AG04449 (cell line): Measurements from ENCODE around the gene PDE4B.

Experiments used
- CTCF ChIA-PET: fragments of 350-600 bp; formaldehyde crosslinking; extraction: SDS; loops from one replicate; lab custom pipeline; 2021; ENCODE audit warnings: antibody characterized with exemption; lab: Yijun Ruan, JAX
- POLR2A ChIA-PET: fragments of 400-600, 350-600 bp; formaldehyde crosslinking; extraction: SDS; loops from one replicate; lab custom pipeline; 2020; ENCODE audit warnings: antibody characterized with exemption, inconsistent platforms; lab: Yijun Ruan, JAX
- DNase-seq: peaks from one replicate; pipeline ENCODE4 v3.0.0-alpha.2; 2010; ENCODE audit warnings: low read depth, low spot score
- H3K4me3 ChIP-seq: 2 replicates; pipeline ENCODE4 v1.5.1; 2011; ENCODE audit warnings: low read depth, mild to moderate bottlenecking, control low read depth, low read length
- CTCF ChIP-seq: IDR thresholded peaks from one replicate; pipeline ENCODE4 v1.5.1; 2011; ENCODE audit warnings: mild to moderate bottlenecking, moderate library complexity, low read length, control low read depth, inconsistent platforms; ENCODE audit not compliant: insufficient read depth; ENCODE audit errors: missing control alignments

Gene PDE4B

GRCh38 chr1:65971547-65971946, 178.9 kb downstream of the PDE4B start:
- no peak overlapping the region for H3K4me3 ChIP-seq
- TF ChIP-seq CTCF, result no peak
- ChIA-PET POLR2A (no interaction called here), CTCF (interaction anchor here (1.1 to 1.8 kb wide), 2 partner anchors 13 to 271 kb away, joined by 3 to 10 read pairs; no protein-coding TSS in a partner anchor)
- DNase-seq, result no peak

DNA sequence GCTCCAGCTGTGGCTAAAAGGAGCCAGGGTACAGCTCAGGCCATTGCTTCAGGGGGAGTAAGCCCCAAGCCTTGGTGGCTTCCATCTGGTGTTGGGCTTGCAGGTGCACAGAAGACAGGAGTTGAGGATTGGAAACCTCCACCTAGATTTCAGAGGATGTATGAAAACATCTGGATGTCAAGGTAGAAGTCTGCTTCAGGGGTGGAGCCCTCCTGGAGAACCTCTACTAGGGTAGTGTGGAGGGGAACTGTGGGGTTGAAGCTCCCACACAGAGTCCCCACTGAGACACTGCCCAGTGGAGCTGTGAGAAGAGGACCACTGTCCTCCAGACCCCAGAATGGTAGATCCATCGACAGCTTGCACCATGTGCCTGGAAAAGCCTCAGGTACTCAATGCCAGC, 183.0 kb downstream of the PDE4B start:
- ChIA-PET CTCF (no interaction called here), POLR2A (no interaction called here)
- DNase-seq, result no peak
- TF ChIP-seq CTCF, result no peak
- no peak overlapping the region for H3K4me3 ChIP-seq

- ChIA-PET CTCF (interaction anchor here (1.2 to 2.3 kb wide), 2 partner anchors 20 to 263 kb away, joined by 4 to 14 read pairs; no protein-coding TSS in a partner anchor), POLR2A (no interaction called here)
- DNase-seq, result no peak
- H3K4me3 ChIP-seq, result no peak overlapping the region
- no peak for TF ChIP-seq CTCF
Observed at GRCh38 chr1:65979136-65980044, 186.7 kb downstream of the PDE4B start.

DNA sequence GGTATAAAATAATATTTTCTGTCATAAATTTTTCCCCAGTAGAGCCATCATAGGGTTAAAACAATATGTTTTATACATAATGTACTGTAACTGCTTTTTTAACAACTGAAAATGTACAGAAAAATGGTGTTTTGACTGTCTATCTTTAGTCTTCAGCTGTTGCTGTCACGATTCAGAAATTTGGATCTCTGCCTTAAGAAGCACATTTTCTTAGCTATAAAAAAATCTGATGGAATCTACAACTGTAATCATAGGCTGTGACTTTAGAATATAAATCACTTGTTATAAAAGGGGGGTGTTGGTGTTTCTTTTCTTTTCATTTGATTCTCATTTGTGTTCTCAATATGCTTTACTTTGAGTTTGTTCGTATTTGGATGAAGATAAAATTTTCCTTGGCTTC, 187.5 kb downstream of the PDE4B start:
- no peak overlapping the region for H3K4me3 ChIP-seq
- ChIA-PET CTCF (interaction anchor here (2.3 kb wide), 1 partner anchor 262 kb away, joined by 14 read pairs; no protein-coding TSS in a partner anchor), POLR2A (no interaction called here)
- no peak for DNase-seq
- TF ChIP-seq CTCF, result no peak

DNA sequence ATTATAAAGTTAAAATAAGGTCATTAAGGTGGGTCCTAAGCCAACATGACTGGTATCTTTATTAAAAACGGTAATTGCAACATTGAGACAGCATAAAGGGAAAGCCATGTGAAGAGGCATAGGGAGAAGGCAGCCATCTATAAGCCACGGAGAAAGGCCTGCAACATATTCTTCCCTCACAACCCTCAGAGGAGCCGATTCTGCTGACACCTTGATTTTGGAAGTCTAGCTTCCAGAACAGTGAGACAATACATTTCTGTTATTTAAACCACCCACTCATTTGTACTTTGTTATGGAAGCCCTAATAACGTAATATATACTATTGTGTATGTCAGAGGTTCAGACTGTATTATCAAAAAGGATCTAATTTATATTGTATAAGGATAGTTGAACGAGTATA, 190.8 kb downstream of the PDE4B start:
- ChIA-PET CTCF (interaction anchor here (0.9 kb wide), 1 partner anchor 259 kb away, joined by 3 read pairs; no protein-coding TSS in a partner anchor), POLR2A (no interaction called here)
- no peak for TF ChIP-seq CTCF

DNA sequence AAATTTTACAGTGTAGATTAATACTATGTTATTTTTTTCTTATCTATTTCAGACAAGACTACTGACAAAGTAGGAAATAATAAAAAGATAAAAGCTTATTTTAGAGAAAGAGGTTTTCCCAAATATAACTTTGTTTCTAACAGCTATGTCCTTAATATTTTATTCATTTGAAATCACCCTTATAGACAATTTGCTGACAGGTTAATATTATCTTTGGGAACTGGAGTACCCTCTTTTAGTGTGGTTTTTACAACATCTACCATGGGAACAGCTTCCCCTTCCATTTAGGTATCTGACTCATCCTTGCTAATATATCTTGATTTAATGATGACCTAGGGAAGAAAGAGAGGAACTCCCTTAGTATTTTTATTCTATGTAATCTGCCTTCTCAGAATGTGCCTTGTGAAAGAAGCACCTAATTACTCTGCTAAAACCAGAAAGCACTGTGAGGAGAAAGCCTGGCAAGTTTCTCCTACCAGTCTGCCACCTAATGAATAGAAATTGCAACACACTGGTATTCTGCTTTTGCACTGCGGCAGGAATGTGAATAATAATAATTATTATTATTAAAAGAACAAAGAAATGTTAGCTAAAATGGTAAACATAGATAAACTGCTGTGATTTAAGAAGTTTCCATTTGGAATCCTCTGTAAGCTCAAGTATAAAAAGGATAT, 192.8 kb downstream of the PDE4B start:
- CTCF ChIA-PET, result interaction anchor here (1.4 kb wide), 1 partner anchor 26 kb away, joined by 4 read pairs; no protein-coding TSS in a partner anchor
- no peak overlapping the region for H3K4me3 ChIP-seq
- POLR2A ChIA-PET, result no interaction called here
- no peak for DNase-seq
- TF ChIP-seq CTCF, result no peak

More for the DNA sequence above, 190.8 kb downstream of the PDE4B start:
- no peak overlapping the region for H3K4me3 ChIP-seq
- DNase-seq, result no peak
